Measurements from ENCODE around the gene FOXRED1.

The FOXRED1 gene

DNA sequence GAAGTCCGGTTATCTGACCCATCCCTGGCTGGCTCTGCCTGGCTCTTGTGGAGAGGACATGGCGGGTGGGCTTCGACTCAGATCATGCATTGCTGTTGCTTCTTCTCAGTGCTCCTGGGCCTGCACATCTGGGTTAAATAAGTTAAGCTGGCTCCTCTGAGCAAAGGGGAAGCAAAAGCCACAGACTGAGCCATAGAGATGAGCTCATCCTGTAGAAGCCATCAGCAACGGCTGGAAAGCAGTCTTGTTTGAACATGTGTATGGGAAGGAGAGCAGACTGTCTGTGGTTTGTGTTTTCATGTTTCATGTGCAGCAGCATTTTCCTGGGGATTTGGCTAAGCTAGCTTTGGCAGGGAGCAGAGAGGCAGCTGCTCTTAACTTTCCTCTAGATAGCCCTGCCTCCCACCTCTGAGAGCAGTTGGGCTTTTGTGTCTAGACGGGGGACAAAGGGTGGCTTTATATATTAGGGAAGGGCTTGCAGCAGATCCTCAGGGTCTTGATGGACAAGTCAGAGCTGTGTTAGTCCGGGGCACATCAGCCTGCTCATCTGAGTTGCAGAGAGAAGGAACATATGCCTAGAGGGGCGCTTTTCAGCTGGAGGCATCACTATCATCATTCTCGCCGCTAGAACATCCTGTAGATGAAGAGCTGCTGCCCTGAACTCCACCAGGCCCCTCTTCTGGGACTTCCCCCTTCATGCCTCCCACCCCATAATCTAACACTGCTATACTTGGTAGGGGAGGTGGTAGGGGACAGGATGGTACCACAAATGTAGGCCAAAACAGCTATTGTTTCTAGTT is 49.8 kb downstream of the FOXRED1 start:
- H3K4me3 ChIP-seq (ENCODE audit: low read depth, low read length): peak overlapping the region; percentile 29
- no peak for TF ChIP-seq CTCF (IDR thresholded peaks at IDR 0.05; ENCODE audit: low read depth, low read length)

DNA sequence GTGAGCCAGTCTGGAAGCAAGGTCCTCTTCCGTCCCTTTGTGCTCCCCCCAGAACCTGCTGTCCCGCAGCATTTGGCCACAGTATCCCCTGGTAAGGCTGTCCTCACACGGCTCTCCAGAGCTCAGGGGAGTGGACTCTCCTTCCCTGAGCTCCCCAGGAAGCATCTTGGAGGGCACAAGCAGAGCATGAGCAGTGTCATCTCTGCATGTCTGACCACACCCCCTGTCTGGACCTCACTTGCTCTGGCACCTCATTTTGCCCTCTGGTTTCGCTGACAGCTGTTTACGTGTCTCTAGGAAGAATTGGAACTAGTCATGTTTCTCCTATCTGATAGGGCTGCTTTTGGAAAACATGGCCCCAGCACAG is 50.4 kb downstream of the FOXRED1 start:
- no peak for TF ChIP-seq CTCF (IDR thresholded peaks at IDR 0.05; ENCODE audit: low read depth, low read length)
- no peak overlapping the region for H3K4me3 ChIP-seq (ENCODE audit: low read depth, low read length)

- TF ChIP-seq CTCF (IDR thresholded peaks at IDR 0.05; ENCODE audit: low read depth, low read length): no peak
Measured at GRCh38 chr11:126322996-126323395, 54.0 kb downstream of the FOXRED1 start.

DNA sequence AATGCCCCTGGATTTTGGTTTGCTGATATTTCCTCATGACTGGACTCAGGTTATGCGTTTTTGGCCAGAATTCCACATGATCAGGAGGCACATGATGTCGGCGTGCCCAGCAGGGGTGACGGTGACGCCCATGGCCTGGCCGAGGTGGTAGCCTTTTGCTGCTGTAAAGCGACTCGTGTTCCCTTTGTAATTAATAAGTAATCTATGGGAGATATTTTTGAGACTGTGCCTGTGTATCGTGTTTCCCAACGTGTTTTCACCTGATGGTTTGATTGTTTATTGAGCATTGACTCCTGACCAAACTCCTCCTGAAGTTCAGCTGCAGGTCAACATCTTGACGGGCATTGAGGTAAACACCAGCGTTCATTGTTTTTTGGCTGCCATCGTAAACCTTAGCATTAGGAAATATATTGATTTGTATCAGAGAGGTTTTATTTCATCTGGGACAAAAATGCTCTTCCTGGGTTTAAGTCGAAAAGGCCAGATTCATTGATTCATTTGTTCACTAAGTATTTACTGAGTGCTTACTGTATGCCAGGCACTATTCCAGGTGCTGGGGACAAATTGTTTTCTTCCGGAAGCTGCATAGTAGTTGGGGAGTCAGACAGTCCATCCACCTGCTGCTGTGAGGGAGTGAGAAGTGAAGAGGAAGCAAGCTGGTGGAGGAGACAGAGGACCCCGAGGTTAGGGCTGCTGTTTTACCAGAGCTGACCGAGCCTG is 58.5 kb downstream of the FOXRED1 start:
- no peak for TF ChIP-seq CTCF (IDR thresholded peaks at IDR 0.05; ENCODE audit: low read depth, low read length)
- no peak overlapping the region for H3K4me3 ChIP-seq (ENCODE audit: low read depth, low read length)

More at GRCh38 chr11:126322996-126323395, 54.0 kb downstream of the FOXRED1 start:
- no peak overlapping the region for H3K4me3 ChIP-seq (ENCODE audit: low read depth, low read length)
